Upper lobe of right lung (tissue), 1 donor: ENCODE data around the gene TNFAIP8L1. TPM values are rescaled to one million over a fixed set of nuclear protein-coding genes. Genes with fewer than 3 reads are reported as not detected.

Experiments used
- ATAC-seq: fragments of 200-7000 bp; cut with Tn5 transposase; one replicate; pipeline ENCODE4 v1.9.1; 2020; ENCODE audit warnings: mild to moderate bottlenecking, moderate library complexity
- DNase-seq: peaks from one replicate; pipeline ENCODE4 v3.0.0-alpha.2; 2020
- H3K27ac ChIP-seq: fragments of 200-600 bp; one replicate; pipeline ENCODE4 v1.8.0; 2022
- H3K27me3 ChIP-seq: fragments of 200-600 bp; one replicate; pipeline ENCODE4 v1.8.0; 2022; ENCODE audit warnings: mild to moderate bottlenecking
- H3K36me3 ChIP-seq: fragments of 200-600 bp; one replicate; pipeline ENCODE4 v1.8.0; 2022
- H3K4me1 ChIP-seq: fragments of 200-600 bp; one replicate; pipeline ENCODE4 v1.8.0; 2022
- H3K4me3 ChIP-seq: fragments of 200-600 bp; one replicate; pipeline ENCODE4 v1.8.0; 2022; ENCODE audit warnings: mild to moderate bottlenecking
- H3K9me3 ChIP-seq: fragments of 200-600 bp; one replicate; pipeline ENCODE4 v1.8.0; 2022
- CTCF ChIP-seq: fragments of 200-600 bp; IDR thresholded peaks from one replicate; pipeline ENCODE4 v1.8.0; 2022; ENCODE audit warnings: antibody characterized with exemption
- intact Hi-C: fragments of 100-400 bp; cut with DNase I; formaldehyde crosslinking; loops from one replicate; pipeline ENCODE4 v1.11.0; 2022
- total RNA-seq: library from RNA; stranded (reverse); fragmentation: NEBNext Ultra II Directional; extraction: Animal tissue kit (Norgen Biotek cat#: 25700); gene quantifications from one replicate; pipeline ENCODE4 v1.2.1, GENCODE V29; 2021
- donor health status: DM: no; HTN: yes; CAD: no; lungs with severe emphysema.

The TNFAIP8L1 gene
- total RNA-seq, 1 donor from 2014 or later: 11.9 TPM

GRCh38 chr19:4690361-4690760, 51.0 kb downstream of the TNFAIP8L1 start:
- ATAC-seq: peak; percentile 32
- H3K4me1 ChIP-seq: no peaks in the 10 kb centered on the region
- H3K27ac ChIP-seq: peak overlapping the region; percentile 19
- H3K27me3 ChIP-seq: no peaks in the 10 kb centered on the region
- H3K36me3 ChIP-seq: peaks cover 93% of the 10 kb centered on the region
- H3K4me3 ChIP-seq: no peak overlapping the region
- peak; percentile 16 for TF ChIP-seq CTCF
- H3K9me3 ChIP-seq: no peaks in the 10 kb centered on the region
- intact Hi-C loops: no loop called here
- no peak for DNase-seq

- H3K27me3 ChIP-seq: no peaks in the 10 kb centered on the region
- DNase-seq: peak; percentile 87
- intact Hi-C loops: no loop called here
- H3K9me3 ChIP-seq: no peaks in the 10 kb centered on the region
- H3K27ac ChIP-seq: no peak overlapping the region
- H3K36me3 ChIP-seq: peaks cover 95% of the 10 kb centered on the region
- ATAC-seq: peak; percentile 60
- H3K4me3 ChIP-seq: no peak overlapping the region
- TF ChIP-seq CTCF: no peak
- H3K4me1 ChIP-seq: no peaks in the 10 kb centered on the region
These were observed 52.1 kb downstream of the TNFAIP8L1 start for GRCh38 chr19:4691373-4691772.

GRCh38 chr19:4692251-4693077, 53.1 kb downstream of the TNFAIP8L1 start:
- H3K27me3 ChIP-seq: no peaks in the 10 kb centered on the region
- no peak for DNase-seq
- H3K4me3 ChIP-seq: no peak overlapping the region
- H3K36me3 ChIP-seq: peaks cover 95% of the 10 kb centered on the region
- H3K27ac ChIP-seq: no peak overlapping the region
- no peak for ATAC-seq
- TF ChIP-seq CTCF: no peak
- H3K9me3 ChIP-seq: no peaks in the 10 kb centered on the region
- no peaks in the 10 kb centered on the region for H3K4me1 ChIP-seq
- intact Hi-C loops: no loop called here

GRCh38 chr19:4693078-4693350, 53.7 kb downstream of the TNFAIP8L1 start:
- Histone ChIP-seq H3K9me3 (no peaks in the 10 kb centered on the region), H3K27me3 (no peaks in the 10 kb centered on the region), H3K36me3 (peaks cover 95% of the 10 kb centered on the region), H3K27ac (no peak overlapping the region), H3K4me1 (no peaks in the 10 kb centered on the region), H3K4me3 (no peak overlapping the region)
- TF ChIP-seq CTCF: no peak
- intact Hi-C loops: no loop called here
- DNase-seq: no peak
- no peak for ATAC-seq

- no peak for DNase-seq
These were observed 54.3 kb downstream of the TNFAIP8L1 start for GRCh38 chr19:4693471-4694121.

More at GRCh38 chr19:4693471-4694121, 54.3 kb downstream of the TNFAIP8L1 start:
- no peak overlapping the region for H3K4me3 ChIP-seq
- ATAC-seq: no peak
- no peak for TF ChIP-seq CTCF
- no peaks in the 10 kb centered on the region for H3K9me3 ChIP-seq
- H3K27me3 ChIP-seq: no peaks in the 10 kb centered on the region
- H3K27ac ChIP-seq: peak overlapping the region; percentile 13
- H3K4me1 ChIP-seq: no peaks in the 10 kb centered on the region
- H3K36me3 ChIP-seq: peaks cover 95% of the 10 kb centered on the region
- intact Hi-C loops: no loop called here
